ENCODE measurements around the gene MAGIX. TPM values are rescaled to one million over a fixed set of nuclear protein-coding genes. Genes with fewer than 3 reads are reported as not detected.

Gene MAGIX
- total RNA-seq = 0.65 and 1.7 TPM in 2 replicates

GRCh38 chrX:49162620-49163019, at the start of gene MAGIX:
Gene MAGIX (plus strand): TSS chrX:49162758. CDS start chrX:49162890, 132 bp downstream.

GRCh38 chrX:49171752-49172279, 9.3 kb downstream of the MAGIX start, which contains the start of gene PLP2:
Gene PLP2 (plus strand): TSS chrX:49171898. CDS start chrX:49172001, 103 bp downstream.

GRCh38 chrX:49186125-49187027, 23.8 kb downstream of the MAGIX start, which contains the start of gene PRICKLE3:
Gene PRICKLE3 (minus strand): TSS chrX:49186373. CDS start chrX:49186297, 76 bp downstream.

GRCh38 chrX:49199906-49200771, 37.6 kb downstream of the MAGIX start, which contains the start of gene SYP:
Gene SYP (minus strand): TSS chrX:49200193. CDS start chrX:49200186, 7 bp downstream.

Other genes starting within 250 kb of the MAGIX start
- 4.9 and 5.8 TPM in 2 replicates for gene PIM2, start 243.7 kb upstream of the MAGIX start, total RNA-seq
- gene OTUD5, start 205.2 kb upstream of the MAGIX start, total RNA-seq = 18.4 and 25.7 TPM in 2 replicates
- 0.46 and 0.65 TPM in 2 replicates for gene KCND1, start 190.9 kb upstream of the MAGIX start, total RNA-seq
- gene GRIPAP1, start 160.5 kb upstream of the MAGIX start, total RNA-seq = 22.4 and 27.1 TPM in 2 replicates
- 15.3 and 18.1 TPM in 2 replicates for gene TFE3, start 119.4 kb upstream of the MAGIX start, total RNA-seq
- 0.61 and 0.65 TPM in 2 replicates for gene CCDC120, start 103.8 kb upstream of the MAGIX start, total RNA-seq
- 4.6 and 5.2 TPM in 2 replicates for gene PRAF2, start 88.8 kb upstream of the MAGIX start, total RNA-seq
- 24.0 and 34.0 TPM in 2 replicates for gene WDR45, start 82.9 kb upstream of the MAGIX start, total RNA-seq
- gene GPKOW, start 39.0 kb upstream of the MAGIX start, total RNA-seq = 23.4 and 25.1 TPM in 2 replicates
- gene PLP2, start 9.1 kb downstream of the MAGIX start, total RNA-seq = 7.8 and 13.3 TPM in 2 replicates
- gene PRICKLE3, start 23.6 kb downstream of the MAGIX start, total RNA-seq = 5.2 and 6.2 TPM in 2 replicates
- gene SYP, start 37.4 kb downstream of the MAGIX start, total RNA-seq = under 0.01 and 0.15 TPM in 2 replicates
- gene CACNA1F, start 70.6 kb downstream of the MAGIX start, total RNA-seq = not detected in 2 replicates
- gene CCDC22, start 72.7 kb downstream of the MAGIX start, total RNA-seq = 8.1 and 10.6 TPM in 2 replicates
- not detected in 2 replicates for gene FOXP3, start 102.0 kb downstream of the MAGIX start, total RNA-seq
- gene PPP1R3F, start 107.0 kb downstream of the MAGIX start, total RNA-seq = 1.9 and 2.9 TPM in 2 replicates
- not detected in 2 replicates for gene GAGE10, start 140.9 kb downstream of the MAGIX start, total RNA-seq
- gene GAGE12J, start 159.3 kb downstream of the MAGIX start, total RNA-seq = not detected in 2 replicates
- not detected in 2 replicates for gene GAGE13, start 168.8 kb downstream of the MAGIX start, total RNA-seq

All from epithelial cell of umbilical artery (primary cell).